HL-60 (cell line): Measurements from ENCODE around the gene SBF1.

Experiments used
- GABPA ChIP-seq: IDR thresholded peaks from 2 replicates; pipeline ENCODE4 v1.6.1; 2012; ENCODE audit warnings: low read depth
- POLR2AphosphoS5 ChIP-seq: IDR thresholded peaks from 2 replicates; pipeline ENCODE4 v1.6.1; 2012; ENCODE audit warnings: low read depth
- SPI1 ChIP-seq: IDR thresholded peaks from 2 replicates; pipeline ENCODE4 v1.6.1; 2012; ENCODE audit warnings: low read depth, mild to moderate bottlenecking, borderline replicate concordance
- TF ChIP-seq, protein P1 (sequence below): IDR thresholded peaks from 2 replicates; pipeline ENCODE4 v1.6.1; 2012; ENCODE audit warnings: low read depth; ENCODE audit not compliant: insufficient replicate concordance
- TF ChIP-seq, protein P2 (sequence below): IDR thresholded peaks from one replicate; pipeline ENCODE4 v1.5.1; 2011; ENCODE audit warnings: low read length, control low read depth, inconsistent platforms; ENCODE audit not compliant: insufficient read depth

GRCh38 chr22:50416996-50417395, 57.8 kb downstream of the SBF1 start:
- TF ChIP-seq, protein P1, sequence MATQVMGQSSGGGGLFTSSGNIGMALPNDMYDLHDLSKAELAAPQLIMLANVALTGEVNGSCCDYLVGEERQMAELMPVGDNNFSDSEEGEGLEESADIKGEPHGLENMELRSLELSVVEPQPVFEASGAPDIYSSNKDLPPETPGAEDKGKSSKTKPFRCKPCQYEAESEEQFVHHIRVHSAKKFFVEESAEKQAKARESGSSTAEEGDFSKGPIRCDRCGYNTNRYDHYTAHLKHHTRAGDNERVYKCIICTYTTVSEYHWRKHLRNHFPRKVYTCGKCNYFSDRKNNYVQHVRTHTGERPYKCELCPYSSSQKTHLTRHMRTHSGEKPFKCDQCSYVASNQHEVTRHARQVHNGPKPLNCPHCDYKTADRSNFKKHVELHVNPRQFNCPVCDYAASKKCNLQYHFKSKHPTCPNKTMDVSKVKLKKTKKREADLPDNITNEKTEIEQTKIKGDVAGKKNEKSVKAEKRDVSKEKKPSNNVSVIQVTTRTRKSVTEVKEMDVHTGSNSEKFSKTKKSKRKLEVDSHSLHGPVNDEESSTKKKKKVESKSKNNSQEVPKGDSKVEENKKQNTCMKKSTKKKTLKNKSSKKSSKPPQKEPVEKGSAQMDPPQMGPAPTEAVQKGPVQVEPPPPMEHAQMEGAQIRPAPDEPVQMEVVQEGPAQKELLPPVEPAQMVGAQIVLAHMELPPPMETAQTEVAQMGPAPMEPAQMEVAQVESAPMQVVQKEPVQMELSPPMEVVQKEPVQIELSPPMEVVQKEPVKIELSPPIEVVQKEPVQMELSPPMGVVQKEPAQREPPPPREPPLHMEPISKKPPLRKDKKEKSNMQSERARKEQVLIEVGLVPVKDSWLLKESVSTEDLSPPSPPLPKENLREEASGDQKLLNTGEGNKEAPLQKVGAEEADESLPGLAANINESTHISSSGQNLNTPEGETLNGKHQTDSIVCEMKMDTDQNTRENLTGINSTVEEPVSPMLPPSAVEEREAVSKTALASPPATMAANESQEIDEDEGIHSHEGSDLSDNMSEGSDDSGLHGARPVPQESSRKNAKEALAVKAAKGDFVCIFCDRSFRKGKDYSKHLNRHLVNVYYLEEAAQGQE: no peak
- TF ChIP-seq, protein P2, sequence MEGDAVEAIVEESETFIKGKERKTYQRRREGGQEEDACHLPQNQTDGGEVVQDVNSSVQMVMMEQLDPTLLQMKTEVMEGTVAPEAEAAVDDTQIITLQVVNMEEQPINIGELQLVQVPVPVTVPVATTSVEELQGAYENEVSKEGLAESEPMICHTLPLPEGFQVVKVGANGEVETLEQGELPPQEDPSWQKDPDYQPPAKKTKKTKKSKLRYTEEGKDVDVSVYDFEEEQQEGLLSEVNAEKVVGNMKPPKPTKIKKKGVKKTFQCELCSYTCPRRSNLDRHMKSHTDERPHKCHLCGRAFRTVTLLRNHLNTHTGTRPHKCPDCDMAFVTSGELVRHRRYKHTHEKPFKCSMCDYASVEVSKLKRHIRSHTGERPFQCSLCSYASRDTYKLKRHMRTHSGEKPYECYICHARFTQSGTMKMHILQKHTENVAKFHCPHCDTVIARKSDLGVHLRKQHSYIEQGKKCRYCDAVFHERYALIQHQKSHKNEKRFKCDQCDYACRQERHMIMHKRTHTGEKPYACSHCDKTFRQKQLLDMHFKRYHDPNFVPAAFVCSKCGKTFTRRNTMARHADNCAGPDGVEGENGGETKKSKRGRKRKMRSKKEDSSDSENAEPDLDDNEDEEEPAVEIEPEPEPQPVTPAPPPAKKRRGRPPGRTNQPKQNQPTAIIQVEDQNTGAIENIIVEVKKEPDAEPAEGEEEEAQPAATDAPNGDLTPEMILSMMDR: no peak
- no peak for TF ChIP-seq GABPA
- TF ChIP-seq POLR2AphosphoS5: no peak
- TF ChIP-seq SPI1: no peak
